Measurements from ENCODE around the gene ENTPD8. TPM values are rescaled to one million over a fixed set of nuclear protein-coding genes. Genes with fewer than 3 reads are reported as not detected.
A peak's percentile ranks its signal among the peaks of the same experiment; 100 is the strongest.

Gene ENTPD8
- total RNA-seq, 6 donors from 2014 or later, result 0.15 to 0.17 TPM; not detected in 4

DNA sequence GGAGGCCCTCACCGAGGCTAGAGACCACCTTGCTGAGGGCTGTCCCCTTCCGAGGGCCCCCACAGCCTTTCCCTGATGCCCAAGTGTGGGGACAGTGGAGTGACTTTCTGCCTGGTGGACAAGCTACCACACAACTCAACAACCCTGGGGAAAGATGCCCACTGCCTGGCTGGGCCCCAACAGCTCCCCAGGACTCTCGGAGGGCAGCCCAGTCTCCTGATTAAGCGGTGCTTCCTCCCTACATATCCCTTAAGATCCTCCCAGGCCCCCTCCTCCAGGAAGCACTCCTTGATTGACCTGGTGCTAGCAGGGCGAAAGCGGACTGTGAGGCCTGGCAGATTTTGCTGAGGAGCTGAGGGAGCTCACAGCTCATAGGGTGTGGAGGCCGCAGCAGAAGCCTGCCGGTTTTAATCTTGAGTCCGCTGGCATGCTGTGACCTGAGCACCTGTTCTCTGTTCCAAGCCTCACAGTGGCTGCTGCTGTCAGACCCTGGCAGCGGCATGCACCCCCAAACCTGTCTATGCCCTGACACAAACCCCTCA lies 15.8 kb upstream of the ENTPD8 start:
- Histone ChIP-seq H3K9me3 (no peaks in the 10 kb centered on the region), H3K27ac (no peak overlapping the region), H3K27me3 (no peaks in the 10 kb centered on the region), H3K4me3 (no peak overlapping the region), H3K36me3 (peaks cover 0 to 9% (median 0%) of the 10 kb centered on the region in 4 donors), H3K4me1 (peaks cover 30 to 57% (median 34%) of the 10 kb centered on the region in 4 donors)
- no peak for ATAC-seq (ENCODE audit: low FRiP score in 2 of 2)
- TF ChIP-seq EP300 (IDR thresholded peaks at IDR 0.05) (no peak), POLR2A (IDR thresholded peaks at IDR 0.05) (no peak), POLR2AphosphoS5 (IDR thresholded peaks at IDR 0.05) (no peak)
- TF ChIP-seq, protein P1, sequence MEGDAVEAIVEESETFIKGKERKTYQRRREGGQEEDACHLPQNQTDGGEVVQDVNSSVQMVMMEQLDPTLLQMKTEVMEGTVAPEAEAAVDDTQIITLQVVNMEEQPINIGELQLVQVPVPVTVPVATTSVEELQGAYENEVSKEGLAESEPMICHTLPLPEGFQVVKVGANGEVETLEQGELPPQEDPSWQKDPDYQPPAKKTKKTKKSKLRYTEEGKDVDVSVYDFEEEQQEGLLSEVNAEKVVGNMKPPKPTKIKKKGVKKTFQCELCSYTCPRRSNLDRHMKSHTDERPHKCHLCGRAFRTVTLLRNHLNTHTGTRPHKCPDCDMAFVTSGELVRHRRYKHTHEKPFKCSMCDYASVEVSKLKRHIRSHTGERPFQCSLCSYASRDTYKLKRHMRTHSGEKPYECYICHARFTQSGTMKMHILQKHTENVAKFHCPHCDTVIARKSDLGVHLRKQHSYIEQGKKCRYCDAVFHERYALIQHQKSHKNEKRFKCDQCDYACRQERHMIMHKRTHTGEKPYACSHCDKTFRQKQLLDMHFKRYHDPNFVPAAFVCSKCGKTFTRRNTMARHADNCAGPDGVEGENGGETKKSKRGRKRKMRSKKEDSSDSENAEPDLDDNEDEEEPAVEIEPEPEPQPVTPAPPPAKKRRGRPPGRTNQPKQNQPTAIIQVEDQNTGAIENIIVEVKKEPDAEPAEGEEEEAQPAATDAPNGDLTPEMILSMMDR (IDR thresholded peaks at IDR 0.05), result no peak
- WGBS, 2 donors, result 97 to 100% methylated on average over 6 to 10 of the region's 10 CpGs
- peak in 1 of 2 donors; percentile 17 for DNase-seq

DNA sequence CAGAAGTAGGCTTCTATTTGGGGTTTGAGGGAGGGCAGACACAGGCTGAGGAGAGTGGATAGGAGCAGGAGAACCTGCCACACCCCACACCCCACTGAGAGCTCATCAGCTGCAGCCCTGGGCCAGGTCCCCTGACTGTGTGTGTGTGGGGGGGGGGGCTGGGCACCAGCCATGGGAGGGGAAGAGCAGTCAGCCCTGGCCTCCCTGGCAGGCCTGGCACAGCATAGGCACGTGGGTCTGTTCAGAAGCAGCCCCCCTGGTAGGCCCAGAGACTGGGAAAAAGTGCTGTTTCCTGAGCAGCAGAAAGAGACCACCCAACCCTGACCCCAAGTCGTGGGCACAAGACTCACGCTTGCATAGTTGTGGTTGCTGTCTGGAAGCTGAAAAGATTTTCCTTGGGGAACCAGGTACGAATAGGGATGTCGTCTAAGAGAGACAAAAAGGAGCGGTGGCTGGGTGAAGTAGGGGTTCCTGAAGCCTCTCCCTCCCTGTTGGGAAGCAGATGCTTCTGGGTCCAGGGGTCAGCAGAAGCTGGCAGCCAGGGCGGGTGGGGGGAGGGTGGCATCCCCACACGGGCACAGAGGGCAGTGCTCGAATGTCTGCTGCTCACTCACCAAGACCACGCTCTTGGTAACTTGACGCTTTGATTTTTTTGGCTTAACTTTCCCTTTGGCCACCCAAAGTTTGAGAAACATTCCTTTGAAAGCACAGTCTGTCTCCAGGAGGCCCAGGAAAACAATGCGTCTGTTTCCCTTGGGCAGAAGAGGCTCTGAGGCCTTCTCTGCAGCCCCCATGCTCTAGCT lies 15.1 kb upstream of the ENTPD8 start:
- Histone ChIP-seq H3K4me3 (no peak overlapping the region), H3K27ac (no peak overlapping the region), H3K27me3 (no peaks in the 10 kb centered on the region), H3K9me3 (no peaks in the 10 kb centered on the region), H3K36me3 (peaks cover 0 to 9% (median 0%) of the 10 kb centered on the region in 4 donors), H3K4me1 (peaks cover 25 to 50% (median 34%) of the 10 kb centered on the region in 4 donors)
- ATAC-seq (ENCODE audit: low FRiP score in 2 of 2), result no peak
- 92 to 93% methylated on average over 11 to 12 of the region's 12 CpGs for WGBS, 2 donors
- peak in 1 of 2 donors; percentile 38 for DNase-seq
- TF ChIP-seq, protein P1 (IDR thresholded peaks at IDR 0.05), result no peak
- TF ChIP-seq POLR2AphosphoS5 (IDR thresholded peaks at IDR 0.05) (no peak), POLR2A (IDR thresholded peaks at IDR 0.05) (no peak)

DNA sequence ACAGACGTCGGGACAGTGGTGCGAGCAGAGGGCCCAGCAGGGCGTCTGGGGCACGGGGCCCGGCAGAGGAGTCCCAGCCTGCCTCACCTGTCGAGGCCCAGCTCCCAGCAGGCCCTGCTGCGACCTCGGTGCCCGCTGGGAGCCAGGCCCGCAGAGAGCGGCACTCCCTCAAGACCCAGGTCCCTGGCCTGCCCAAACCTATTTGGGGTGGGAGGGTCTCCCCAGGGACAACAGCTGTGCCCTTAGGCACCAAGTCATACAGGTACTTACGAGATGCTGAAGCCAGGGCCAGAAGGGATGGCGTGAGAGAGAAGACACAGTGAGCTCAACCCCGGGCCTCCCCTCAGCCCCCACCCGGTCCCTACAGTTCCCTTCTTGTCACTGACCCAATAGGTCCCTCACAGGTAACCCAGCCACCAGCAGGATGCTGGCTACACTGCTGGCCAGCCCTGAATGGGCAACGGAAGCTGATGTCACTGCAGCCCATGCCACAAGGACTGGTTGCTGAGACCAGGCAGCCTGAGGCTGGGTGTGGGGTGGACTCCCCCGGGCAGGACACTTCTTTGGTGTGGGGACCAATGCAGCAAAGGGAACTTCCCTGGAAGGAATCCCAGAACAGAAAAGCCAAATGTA lies 14.3 kb upstream of the ENTPD8 start:
- DNase-seq (peak in 1 of 2 donors; percentile 27), ATAC-seq (ENCODE audit: low FRiP score in 2 of 2) (no peak)
- H3K4me1 ChIP-seq, result peaks cover 25 to 47% (median 34%) of the 10 kb centered on the region in 4 donors
- no peaks in the 10 kb centered on the region for H3K9me3 ChIP-seq
- 80 to 88% methylated on average over 1 to 14 of the region's 18 CpGs for WGBS, 2 donors
- no peak overlapping the region for H3K27ac ChIP-seq
- TF ChIP-seq POLR2AphosphoS5 (IDR thresholded peaks at IDR 0.05) (no peak), POLR2A (IDR thresholded peaks at IDR 0.05) (no peak), EP300 (IDR thresholded peaks at IDR 0.05) (no peak)
- TF ChIP-seq, protein P1 (IDR thresholded peaks at IDR 0.05), result no peak
- no peaks in the 10 kb centered on the region for H3K27me3 ChIP-seq
- peaks cover 0 to 9% (median 0%) of the 10 kb centered on the region in 4 donors for H3K36me3 ChIP-seq
- no peak overlapping the region for H3K4me3 ChIP-seq

DNA sequence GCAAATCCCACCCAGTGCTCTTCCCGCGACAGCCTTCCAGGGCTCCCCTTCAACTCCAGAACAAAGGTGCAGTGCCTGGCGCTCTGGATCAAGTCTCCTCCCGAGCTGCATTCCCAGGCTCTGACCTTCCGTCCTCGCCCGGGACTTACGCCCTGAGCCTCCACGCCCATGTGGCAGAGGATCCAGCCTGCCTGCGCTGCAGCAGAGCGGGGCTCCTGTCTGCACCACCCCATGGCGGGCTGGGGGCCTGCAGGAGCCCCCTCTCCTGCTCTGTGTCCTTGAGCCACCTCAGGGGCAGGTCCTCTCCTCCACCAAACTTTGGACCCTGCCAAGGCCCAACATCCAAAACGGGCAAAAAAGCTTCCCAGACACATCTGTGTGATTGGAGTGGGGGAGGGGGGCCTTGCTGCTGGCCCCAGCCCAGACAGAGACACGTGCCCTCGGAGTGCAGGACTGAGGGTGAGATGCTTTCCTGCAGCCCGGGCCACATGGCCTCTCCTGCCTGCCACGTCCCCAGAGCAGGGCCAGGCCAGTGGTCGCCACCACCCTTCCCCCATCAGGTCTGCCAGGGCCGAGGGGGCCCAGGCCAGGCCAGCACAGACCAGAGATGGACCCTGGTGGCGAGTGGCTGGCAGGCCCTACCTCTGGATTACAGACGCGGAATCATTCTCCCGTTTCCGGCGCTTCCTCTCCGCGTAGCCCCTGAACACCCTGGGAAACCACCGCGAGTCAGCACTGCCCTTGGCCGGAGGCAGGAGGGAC lies 13.6 kb upstream of the ENTPD8 start:
- Histone ChIP-seq H3K27ac (peak overlapping the region; percentile 65 to 83 (median 76)), H3K36me3 (peaks cover 0 to 11% (median 2%) of the 10 kb centered on the region in 4 donors), H3K4me3 (peak overlapping the region; percentile 41 to 64 (median 56)), H3K27me3 (no peaks in the 10 kb centered on the region), H3K4me1 (peaks cover 21 to 44% (median 32%) of the 10 kb centered on the region in 4 donors), H3K9me3 (no peaks in the 10 kb centered on the region)
- ATAC-seq (ENCODE audit: low FRiP score in 2 of 2) (peak; percentile 1 to 4), DNase-seq (peak in 1 of 2 donors; percentile 79)
- TF ChIP-seq EP300 (IDR thresholded peaks at IDR 0.05) (no peak), POLR2AphosphoS5 (IDR thresholded peaks at IDR 0.05) (no peak), POLR2A (IDR thresholded peaks at IDR 0.05) (no peak)
- TF ChIP-seq, protein P1 (IDR thresholded peaks at IDR 0.05), result peak in 1 of 6 experiments; percentile 8
- WGBS, 2 donors, result 67 to 68% methylated on average over 7 to 27 of the region's 30 CpGs
